Right lung (tissue), 5 donors: ENCODE results near the gene EMC1. TPM values are rescaled to one million over a fixed set of nuclear protein-coding genes. Genes with fewer than 3 reads are reported as not detected.
"Not testable (repeated sequence)": the region's sequence is repeated elsewhere in the genome, so short reads cannot be mapped to it uniquely, and the experiment has no call there.

Experiments used
- DNase-seq, 2 donors: peaks; one replicate each; pipeline ENCODE4 v3.0.0-alpha.2; 2013
- polyA plus RNA-seq, 5 donors: library from polyadenylated mRNA; unstranded; fragments of 120-200 nt; gene quantifications; one replicate each; pipeline versions ENCODE4 v1.2.1 to v1.2.3, GENCODE V29; 2013; ENCODE audit warnings: inconsistent platforms in 1 of 5, low replicate concordance in 1 of 5; ENCODE audit not compliant: insufficient read length in 5 of 5, insufficient read depth in 1 of 5

The EMC1 gene
- polyA plus RNA-seq, 5 donors = 38.6 to 52.2 (median 50.6) TPM

GRCh38 chr1:19220080-19220846 lies 31.1 kb downstream of the EMC1 start:
- no peak for DNase-seq

- no peak for DNase-seq
Measured at GRCh38 chr1:19219451-19219850, 31.9 kb downstream of the EMC1 start.

- DNase-seq = not testable (repeated sequence)
Measured at GRCh38 chr1:19216585-19216984, 34.7 kb downstream of the EMC1 start.

- no peak for DNase-seq
Measured at GRCh38 chr1:19213580-19213979, 37.7 kb downstream of the EMC1 start.

DNA sequence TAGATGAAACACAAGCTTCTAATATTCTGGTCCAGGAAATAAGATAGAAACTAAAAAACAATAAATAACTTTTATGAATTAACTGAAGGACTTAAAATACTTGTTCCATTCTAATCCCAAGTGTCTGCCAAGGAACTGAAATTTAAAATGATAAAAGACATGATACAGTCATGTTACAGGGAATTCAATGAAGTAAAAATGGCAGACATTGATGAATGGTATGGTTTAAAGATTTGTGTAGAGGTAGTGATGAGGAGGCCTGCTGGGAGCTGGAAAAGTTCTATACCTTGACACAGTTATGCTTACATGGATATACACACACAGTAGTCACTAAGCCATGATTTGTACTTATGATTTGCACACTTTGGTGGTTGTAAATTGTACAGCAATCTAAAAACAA lies 39.2 kb downstream of the EMC1 start:
- DNase-seq = no peak

- DNase-seq = no peak
Measured at GRCh38 chr1:19210772-19211549, 40.4 kb downstream of the EMC1 start.

DNA sequence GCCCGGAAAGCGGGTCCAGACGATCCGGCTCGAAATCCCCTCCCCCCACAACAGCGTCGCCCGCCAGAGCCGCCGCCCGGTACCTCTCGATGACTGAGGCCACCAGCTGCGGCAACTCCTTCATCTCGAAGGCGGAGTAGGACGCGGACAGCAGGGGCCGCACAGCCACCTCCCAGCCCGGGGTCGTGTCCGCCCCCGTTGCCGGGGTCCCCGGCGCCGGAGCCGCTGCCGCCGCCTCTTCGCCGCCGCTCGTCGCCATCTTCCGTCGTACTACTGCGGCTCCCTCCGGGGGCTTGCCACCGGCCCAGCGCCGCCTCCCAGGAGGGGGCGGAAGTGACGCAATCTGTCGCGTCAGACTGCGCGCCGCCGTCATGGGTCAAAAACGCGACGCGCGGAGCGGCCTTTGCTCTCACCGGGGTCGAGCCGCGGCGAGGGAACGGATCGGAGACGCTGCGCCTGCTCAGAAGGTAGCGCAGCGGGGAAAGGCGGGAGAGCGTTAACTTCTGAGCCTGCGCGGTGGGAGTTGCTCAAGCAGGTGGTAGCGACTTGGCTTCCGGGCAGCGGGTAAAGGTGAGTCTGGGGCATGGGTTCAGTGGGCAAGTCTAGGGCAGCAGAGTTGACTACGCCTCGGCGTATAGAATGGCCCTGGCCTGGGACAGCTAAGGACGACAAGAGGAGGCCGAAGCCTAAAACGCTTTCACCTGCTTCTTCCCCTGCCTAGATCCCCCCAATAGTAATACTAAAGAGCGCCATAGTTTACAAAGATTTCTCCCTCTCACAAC lies 41.1 kb downstream of the EMC1 start, which contains the start of gene UBR4:
TSS of gene UBR4 (minus strand) at position 277 of the 782 bp plus-strand sequence. CDS start at position 259, 18 bp downstream.
- peak; percentile 95 to 96 for DNase-seq

DNA sequence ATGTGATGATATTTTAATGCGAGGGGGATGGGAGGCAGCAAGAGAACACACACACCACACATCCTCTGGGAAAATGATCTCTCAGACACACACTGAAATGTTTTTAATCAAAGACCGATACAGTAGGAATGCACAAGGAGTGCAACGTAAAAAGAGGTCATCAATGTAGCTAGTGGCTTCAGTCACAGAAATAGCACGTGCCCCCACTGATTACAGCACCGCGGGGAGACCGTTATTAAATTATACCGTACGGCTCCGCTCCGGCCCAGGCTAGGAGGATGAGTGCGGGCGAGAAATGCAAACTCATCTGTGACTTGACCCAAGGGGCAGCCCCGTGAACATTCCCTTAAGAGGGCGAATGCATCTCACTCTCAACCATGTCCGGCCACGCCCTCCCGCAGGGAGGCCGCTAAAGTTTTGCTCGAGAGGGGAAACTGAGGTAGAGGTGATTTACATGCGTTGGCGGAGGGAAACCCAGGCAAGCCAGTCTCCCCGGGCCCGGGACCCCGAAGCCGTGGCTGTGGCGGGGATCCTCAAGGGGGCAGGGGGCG lies 41.8 kb downstream of the EMC1 start:
- peak in 1 of 2 donors; percentile 27 for DNase-seq

- DNase-seq = no peak
Measured at GRCh38 chr1:19208710-19209438, 42.5 kb downstream of the EMC1 start.

DNA sequence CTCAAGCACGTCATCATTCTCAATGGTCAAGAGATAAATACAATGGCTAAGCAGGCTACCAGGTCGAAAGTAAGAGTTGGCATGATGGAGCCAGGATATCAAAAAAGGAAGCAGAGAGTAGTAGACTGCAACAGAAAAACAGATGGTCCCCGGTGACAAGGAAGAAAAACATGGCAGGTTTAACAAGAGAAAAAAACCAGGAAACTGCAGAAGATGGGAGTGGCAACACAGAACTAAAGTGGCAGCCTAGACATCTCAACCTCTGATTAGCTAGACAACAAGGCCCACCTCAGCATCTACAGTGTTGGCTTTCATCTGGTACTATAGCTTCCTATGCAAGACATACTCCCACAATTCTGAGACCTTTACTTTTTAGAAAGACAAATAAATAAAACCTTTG lies 44.4 kb downstream of the EMC1 start:
- DNase-seq = no peak

- DNase-seq = no peak
Measured at GRCh38 chr1:19205845-19206244, 45.5 kb downstream of the EMC1 start.

DNA sequence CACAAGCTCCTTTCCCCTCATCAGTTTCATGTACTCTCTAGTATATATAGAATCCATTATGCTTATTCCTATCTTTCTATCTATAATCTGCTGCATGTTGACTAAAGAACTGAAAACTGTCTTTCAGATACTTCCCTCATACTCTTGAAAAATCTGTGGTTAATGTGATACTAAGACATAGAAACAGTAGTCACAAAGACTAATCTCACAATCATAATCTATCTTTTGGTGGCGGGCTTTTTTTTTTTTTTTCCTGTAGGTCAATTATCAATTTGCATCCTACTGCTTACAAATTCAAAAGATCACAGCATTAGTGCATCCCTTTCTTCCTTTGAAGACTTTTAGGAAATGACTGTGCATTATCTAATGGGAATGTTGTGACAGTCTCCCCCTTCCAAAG lies 45.9 kb downstream of the EMC1 start:
- no peak for DNase-seq

GRCh38 chr1:19204446-19205266 lies 46.7 kb downstream of the EMC1 start:
- no peak for DNase-seq

DNA sequence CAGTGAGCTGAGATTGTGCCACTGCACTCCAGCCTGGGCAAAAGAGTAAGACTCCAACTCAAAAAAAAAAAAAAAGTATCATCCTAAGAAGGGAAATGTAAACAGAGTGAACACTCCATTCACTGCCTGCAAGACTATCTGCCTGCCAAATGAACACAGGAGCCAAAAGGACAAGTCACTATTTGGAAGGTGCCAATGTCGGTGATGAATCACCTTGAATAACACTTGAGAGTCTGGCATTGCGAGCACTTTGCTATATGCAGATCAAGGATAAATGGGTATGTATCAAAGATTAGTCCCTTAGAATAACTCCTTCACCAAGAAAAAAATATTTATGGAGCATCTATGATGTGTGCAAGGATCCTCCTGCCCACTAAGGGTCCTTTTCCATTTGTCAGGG lies 47.9 kb downstream of the EMC1 start:
- DNase-seq = no peak

GRCh38 chr1:19202396-19202795 lies 48.9 kb downstream of the EMC1 start:
- DNase-seq = no peak

GRCh38 chr1:19199969-19200604 lies 51.2 kb downstream of the EMC1 start:
- DNase-seq = no peak

GRCh38 chr1:19199329-19199968 lies 51.9 kb downstream of the EMC1 start:
- DNase-seq = no peak

DNA sequence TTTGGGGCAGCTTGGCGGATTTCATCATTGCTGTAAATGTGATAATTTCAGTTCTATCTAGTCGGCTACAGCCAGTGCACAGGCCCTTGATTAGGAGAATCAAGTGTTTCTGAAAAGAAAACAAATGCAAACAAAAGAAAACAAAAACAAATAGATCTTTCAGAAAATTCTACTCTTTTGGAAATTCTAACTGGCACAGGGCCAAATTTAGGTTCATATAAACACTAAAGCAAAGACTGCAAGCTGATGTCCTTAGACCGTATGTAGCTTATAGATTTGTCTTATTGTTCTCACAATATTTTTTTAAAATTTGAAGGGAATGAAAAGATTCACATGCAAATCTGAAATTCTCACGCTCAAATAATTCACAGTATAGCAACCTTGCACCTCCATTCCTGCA lies 52.5 kb downstream of the EMC1 start:
- no peak for DNase-seq

DNA sequence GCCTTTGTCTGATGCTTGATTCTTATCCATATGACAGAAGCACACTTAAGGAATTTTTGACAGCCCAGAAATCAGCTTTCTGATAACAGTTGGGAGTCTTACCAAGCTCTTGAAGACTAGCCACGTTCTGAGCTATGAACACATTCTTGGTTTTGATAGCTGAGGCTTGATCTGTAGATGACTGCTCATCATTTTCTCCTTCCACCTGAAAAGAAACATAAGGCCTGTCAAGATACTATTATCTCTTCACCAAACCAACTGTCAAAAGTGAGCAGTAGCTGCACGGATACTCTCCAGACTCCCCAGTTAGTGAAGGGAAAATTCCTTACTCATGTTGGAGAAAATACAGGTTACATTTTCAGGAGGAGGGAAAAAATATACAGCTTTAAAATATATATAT lies 53.5 kb downstream of the EMC1 start:
- no peak for DNase-seq
